GM21390 (cell line): ENCODE results near the gene AMPD3.

Source experiments
- ATAC-seq: cut with Tn5 transposase; IDR thresholded peaks from one replicate; pipeline ENCODE4 v1.9.1; 2021; ENCODE audit not compliant: unreplicated experiment

Gene AMPD3

GRCh38 chr11:10459029-10459970 is 4.2 kb downstream of the AMPD3 start:
- peak; percentile 47 for ATAC-seq

- peak; percentile 28 for ATAC-seq
These were observed 5.7 kb downstream of the AMPD3 start for GRCh38 chr11:10460611-10461275.

- ATAC-seq: no peak
These were observed 6.3 kb downstream of the AMPD3 start for GRCh38 chr11:10461276-10461790.

- ATAC-seq: no peak
These were observed 7.8 kb downstream of the AMPD3 start for GRCh38 chr11:10462746-10463300.

- ATAC-seq: no peak
These were observed 18.3 kb downstream of the AMPD3 start for GRCh38 chr11:10473371-10473770.

GRCh38 chr11:10474551-10474950 is 19.5 kb downstream of the AMPD3 start:
- no peak for ATAC-seq

- no peak for ATAC-seq
These were observed 21.3 kb downstream of the AMPD3 start for GRCh38 chr11:10476342-10476741.

GRCh38 chr11:10476927-10477689 is 22.0 kb downstream of the AMPD3 start:
- no peak for ATAC-seq

- ATAC-seq: no peak
These were observed 22.6 kb downstream of the AMPD3 start for GRCh38 chr11:10477690-10478046.

- no peak for ATAC-seq
These were observed 23.0 kb downstream of the AMPD3 start for GRCh38 chr11:10478066-10478465.

GRCh38 chr11:10478574-10479550 is 23.8 kb downstream of the AMPD3 start:
- ATAC-seq: no peak

GRCh38 chr11:10480026-10480425 is 25.0 kb downstream of the AMPD3 start:
- ATAC-seq: no peak

GRCh38 chr11:10480760-10481159 is 25.7 kb downstream of the AMPD3 start:
- ATAC-seq: no peak

GRCh38 chr11:10481560-10482349 is 26.7 kb downstream of the AMPD3 start:
- ATAC-seq: no peak

GRCh38 chr11:10483174-10483573 is 28.1 kb downstream of the AMPD3 start:
- ATAC-seq: no peak

- ATAC-seq: no peak
These were observed 28.5 kb downstream of the AMPD3 start for GRCh38 chr11:10483584-10483983.

GRCh38 chr11:10484461-10485180 is 29.6 kb downstream of the AMPD3 start:
- ATAC-seq: no peak

- no peak for ATAC-seq
These were observed 30.6 kb downstream of the AMPD3 start for GRCh38 chr11:10485646-10486045.
